ENCODE data around the gene NETO1.

DNA sequence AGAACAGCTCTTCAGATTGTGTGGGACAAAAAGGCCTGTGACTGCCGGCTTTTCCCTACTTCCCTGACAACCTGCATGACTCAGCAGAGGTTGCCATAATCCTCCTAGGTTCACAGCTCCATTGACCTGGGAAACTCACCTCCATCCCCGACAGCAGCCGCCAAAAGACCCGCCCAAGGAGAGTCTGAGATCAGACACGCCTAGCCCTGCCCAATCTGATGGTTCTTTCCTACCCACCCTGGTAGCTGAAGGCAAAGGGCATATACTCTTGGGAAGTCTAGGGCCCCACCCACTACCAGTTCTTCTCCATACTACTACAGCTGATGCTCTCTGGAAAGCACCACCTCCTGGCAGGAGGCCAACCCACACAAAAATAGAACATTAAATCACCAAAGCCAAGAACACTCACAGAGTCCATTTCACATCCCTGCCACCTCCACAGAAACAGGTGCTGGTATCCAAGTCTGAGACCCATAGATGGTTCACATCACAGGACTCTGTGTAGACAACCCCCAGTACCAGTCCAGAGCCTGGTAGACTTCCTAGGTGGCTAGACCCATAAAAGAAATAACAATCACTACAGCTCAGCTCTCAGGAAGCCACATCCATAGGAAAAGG is 140.6 kb downstream of the NETO1 start:
- TF ChIP-seq, protein P1, sequence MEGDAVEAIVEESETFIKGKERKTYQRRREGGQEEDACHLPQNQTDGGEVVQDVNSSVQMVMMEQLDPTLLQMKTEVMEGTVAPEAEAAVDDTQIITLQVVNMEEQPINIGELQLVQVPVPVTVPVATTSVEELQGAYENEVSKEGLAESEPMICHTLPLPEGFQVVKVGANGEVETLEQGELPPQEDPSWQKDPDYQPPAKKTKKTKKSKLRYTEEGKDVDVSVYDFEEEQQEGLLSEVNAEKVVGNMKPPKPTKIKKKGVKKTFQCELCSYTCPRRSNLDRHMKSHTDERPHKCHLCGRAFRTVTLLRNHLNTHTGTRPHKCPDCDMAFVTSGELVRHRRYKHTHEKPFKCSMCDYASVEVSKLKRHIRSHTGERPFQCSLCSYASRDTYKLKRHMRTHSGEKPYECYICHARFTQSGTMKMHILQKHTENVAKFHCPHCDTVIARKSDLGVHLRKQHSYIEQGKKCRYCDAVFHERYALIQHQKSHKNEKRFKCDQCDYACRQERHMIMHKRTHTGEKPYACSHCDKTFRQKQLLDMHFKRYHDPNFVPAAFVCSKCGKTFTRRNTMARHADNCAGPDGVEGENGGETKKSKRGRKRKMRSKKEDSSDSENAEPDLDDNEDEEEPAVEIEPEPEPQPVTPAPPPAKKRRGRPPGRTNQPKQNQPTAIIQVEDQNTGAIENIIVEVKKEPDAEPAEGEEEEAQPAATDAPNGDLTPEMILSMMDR (optimal IDR thresholded peaks at IDR 0.05 in 1 of 3, IDR thresholded peaks at IDR 0.05 in 1 of 3, conservative IDR thresholded peaks at IDR 0.05 in 1 of 3; ENCODE audit: extremely low read depth in 1 of 3, insufficient read depth in 2 of 3, low read length in 3 of 3): no peak
- no peak for TF ChIP-seq EZH2 (IDR thresholded peaks at IDR 0.05; ENCODE audit: low read length)
